ENCODE data around the gene RAP2A.

- no peak for TF ChIP-seq CTCF (IDR thresholded peaks at IDR 0.05)
- TF ChIP-seq EP300 (IDR thresholded peaks at IDR 0.05; ENCODE audit: low read depth): no peak
- TF ChIP-seq POLR2A (IDR thresholded peaks at IDR 0.05): no peak
Observed at GRCh38 chr13:97475011-97475410, 41.0 kb downstream of the RAP2A start.
